Progenitor cell of endocrine pancreas (in vitro differentiated cells): ENCODE results near the gene TMEM98. TPM values are rescaled to one million over a fixed set of nuclear protein-coding genes. Genes with fewer than 3 reads are reported as not detected.

Source experiments
- DNase-seq: peaks from one replicate; pipeline ENCODE4 v3.0.0; 2021; ENCODE audit warnings: low spot score; ENCODE audit not compliant: unreplicated experiment
- H3K27ac Mint-ChIP-seq: 2 replicates; pipeline ENCODE4 v1.8.0; 2021; ENCODE audit warnings: mild to moderate bottlenecking, moderate library complexity, mixed read lengths
- H3K27me3 Mint-ChIP-seq: 2 replicates; pipeline ENCODE4 v1.8.0; 2021; ENCODE audit warnings: mixed read lengths
- H3K36me3 Mint-ChIP-seq: 2 replicates; pipeline ENCODE4 v1.8.0; 2022; ENCODE audit warnings: mixed read lengths; ENCODE audit not compliant: insufficient read depth
- H3K4me1 Mint-ChIP-seq: 2 replicates; pipeline ENCODE4 v1.8.0; 2021; ENCODE audit warnings: low read depth, mixed read lengths
- H3K4me3 Mint-ChIP-seq: 2 replicates; pipeline ENCODE4 v1.8.0; 2021; ENCODE audit warnings: low read depth, mild to moderate bottlenecking, moderate library complexity, mixed read lengths
- H3K9me3 Mint-ChIP-seq: 2 replicates; pipeline ENCODE4 v1.8.0; 2021; ENCODE audit warnings: low read depth, mixed read lengths
- CTCF ChIP-seq: fragments of 200-600 bp; sonication (generic); IDR thresholded peaks from one replicate; pipeline ENCODE4 v1.5.0; 2021; ENCODE audit warnings: antibody characterized with exemption, mild to moderate bottlenecking; ENCODE audit not compliant: unreplicated experiment
- long read RNA-seq: library from polyadenylated mRNA; unstranded; transcript quantifications from one replicate; pipeline ENCODE4 v2.0.0, GENCODE V29; 2020
- total RNA-seq: library from RNA; stranded (reverse); gene quantifications from 2 replicates; pipeline ENCODE4 v1.2.1, GENCODE V29; 2021

Gene TMEM98
- 181 and 188 TPM in 2 replicates for total RNA-seq
- long read RNA-seq, full-length matches to known transcripts, result 569 of 683 reads
- long read RNA-seq, partial matches to known transcripts, result 35 of 683 reads
- long read RNA-seq, other reads (novel, unspliced or antisense), result 79 of 683 reads

GRCh38 chr17:32927724-32928585 lies at the start of gene TMEM98:
TMEM98 (plus strand) TSS chr17:32928153; CDS start chr17:32931529, 3,376 bp downstream.
- H3K36me3 Mint-ChIP-seq, result peaks cover 11% of the 10 kb centered on the region
- peaks cover 10% of the 10 kb centered on the region for H3K4me1 Mint-ChIP-seq
- peak within 1 kb of the TSS; percentile 95 for H3K27ac Mint-ChIP-seq
- no peaks in the 10 kb centered on the region for H3K27me3 Mint-ChIP-seq
- peak; percentile 54 for DNase-seq
- no peak for TF ChIP-seq CTCF
- no peaks in the 10 kb centered on the region for H3K9me3 Mint-ChIP-seq
- peak within 1 kb of the TSS; percentile 84 for H3K4me3 Mint-ChIP-seq

GRCh38 chr17:32878211-32878610 lies 49.7 kb upstream of the TMEM98 start:
- no peak overlapping the region for H3K27ac Mint-ChIP-seq
- peaks cover 3% of the 10 kb centered on the region for H3K27me3 Mint-ChIP-seq
- no peak for TF ChIP-seq CTCF
- H3K4me1 Mint-ChIP-seq, result peaks cover 5% of the 10 kb centered on the region
- H3K36me3 Mint-ChIP-seq, result no peaks in the 10 kb centered on the region
- DNase-seq, result no peak
- no peaks in the 10 kb centered on the region for H3K9me3 Mint-ChIP-seq
- H3K4me3 Mint-ChIP-seq, result no peak overlapping the region

GRCh38 chr17:32879134-32879533 lies 48.8 kb upstream of the TMEM98 start:
- no peak for TF ChIP-seq CTCF
- DNase-seq, result no peak
- Mint-ChIP-seq H3K27me3 (peaks cover 3% of the 10 kb centered on the region), H3K9me3 (no peaks in the 10 kb centered on the region), H3K4me1 (peaks cover 5% of the 10 kb centered on the region), H3K36me3 (no peaks in the 10 kb centered on the region), H3K4me3 (no peak overlapping the region), H3K27ac (no peak overlapping the region)

GRCh38 chr17:32880671-32881453 lies 47.1 kb upstream of the TMEM98 start:
- TF ChIP-seq CTCF, result no peak
- peaks cover 3% of the 10 kb centered on the region for H3K27me3 Mint-ChIP-seq
- H3K9me3 Mint-ChIP-seq, result no peaks in the 10 kb centered on the region
- no peak overlapping the region for H3K27ac Mint-ChIP-seq
- H3K36me3 Mint-ChIP-seq, result no peaks in the 10 kb centered on the region
- peaks cover 3% of the 10 kb centered on the region for H3K4me1 Mint-ChIP-seq
- H3K4me3 Mint-ChIP-seq, result no peak overlapping the region
- DNase-seq, result no peak

- H3K9me3 Mint-ChIP-seq, result no peaks in the 10 kb centered on the region
- no peak overlapping the region for H3K4me3 Mint-ChIP-seq
- no peaks in the 10 kb centered on the region for H3K36me3 Mint-ChIP-seq
- no peak overlapping the region for H3K27ac Mint-ChIP-seq
- no peak for TF ChIP-seq CTCF
- no peak for DNase-seq
- no peaks in the 10 kb centered on the region for H3K4me1 Mint-ChIP-seq
- H3K27me3 Mint-ChIP-seq, result peaks cover 3% of the 10 kb centered on the region
Measured at GRCh38 chr17:32882029-32882428, 45.9 kb upstream of the TMEM98 start.
